ENCODE results near the gene C16orf87. TPM values are rescaled to one million over a fixed set of nuclear protein-coding genes. Genes with fewer than 3 reads are reported as not detected.

C16orf87 gene
- polyA plus RNA-seq, 1 donor (not counting 4 experiments of a cell fraction or from before 2014, with no cell fraction given), result 10.2 TPM

DNA sequence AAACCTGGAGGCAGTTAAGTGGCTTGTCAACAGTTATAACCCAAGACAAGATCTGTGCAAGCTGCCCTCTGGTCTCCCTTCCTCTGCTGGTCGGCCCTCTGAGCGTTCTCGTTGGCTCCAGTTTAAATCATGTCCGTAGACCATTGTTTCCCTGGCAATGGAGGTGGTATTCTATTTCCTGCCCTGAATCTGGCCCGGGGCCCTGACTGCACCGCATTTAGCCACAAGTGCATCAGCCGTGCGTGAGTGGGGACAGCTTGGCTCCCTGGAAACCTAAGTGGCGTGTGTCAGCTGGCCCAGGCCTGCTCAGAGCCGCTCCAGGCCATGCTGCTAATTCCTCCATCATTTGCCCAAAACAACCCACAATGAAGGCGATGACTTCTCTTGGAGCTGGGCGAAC lies 67.8 kb downstream of the C16orf87 start:
- Histone ChIP-seq H3K4me1 (ENCODE audit: control insufficient read depth, extremely low read depth, insufficient read depth, low read length) (peaks cover 6% of the 10 kb centered on the region), H2AFZ (ENCODE audit: control insufficient read depth, low read length) (no peak overlapping the region), H3K4me2 (ENCODE audit: control insufficient read depth, extremely low read depth, insufficient read depth, low read depth, low read length) (no peak overlapping the region)

DNA sequence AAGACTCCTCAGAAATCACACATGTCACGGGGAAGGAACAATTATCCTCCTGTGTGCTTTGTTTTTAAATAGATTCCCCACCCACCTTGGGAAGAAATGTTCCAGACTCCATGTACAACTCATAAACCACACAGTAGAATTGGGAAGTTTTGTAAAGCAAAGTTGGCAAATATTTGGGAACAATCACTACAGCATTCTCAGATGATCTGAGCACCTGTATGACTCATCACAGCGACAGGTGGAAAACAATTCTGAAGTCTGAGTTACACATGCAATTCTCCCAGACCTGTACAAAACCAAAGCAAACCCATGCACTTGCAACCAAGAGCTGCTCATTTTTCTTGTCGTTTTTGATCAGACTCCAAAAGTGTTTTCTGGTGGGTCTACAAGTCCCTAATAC lies 68.4 kb downstream of the C16orf87 start:
- Histone ChIP-seq H3K79me2 (ENCODE audit: control insufficient read depth, insufficient read depth, low read length) (no peaks in the 10 kb centered on the region), H2AFZ (ENCODE audit: control insufficient read depth, low read length) (no peak overlapping the region), H3K9me3 (ENCODE audit: control insufficient read depth, low read depth, low read length) (no peaks in the 10 kb centered on the region), H3K4me2 (ENCODE audit: control insufficient read depth, extremely low read depth, insufficient read depth, low read depth, low read length) (no peak overlapping the region), H4K20me1 (ENCODE audit: control insufficient read depth, extremely low read depth, insufficient read depth, low read length) (no peaks in the 10 kb centered on the region), H3K4me3 (ENCODE audit: control insufficient read depth in 2 of 3, extremely low read depth in 1 of 3, insufficient read depth in 2 of 3, low read depth in 1 of 3, low read length in 3 of 3) (no peak overlapping the region), H3K27ac (ENCODE audit: control insufficient read depth, insufficient read depth, low read length) (no peak overlapping the region), H3K9me1 (ENCODE audit: control insufficient read depth, extremely low read depth, insufficient read depth, low read length) (no peaks in the 10 kb centered on the region), H3K9ac (ENCODE audit: control insufficient read depth, extremely low read depth, insufficient read depth, low read length) (no peak overlapping the region), H3K36me3 (ENCODE audit: control insufficient read depth in 2 of 2, extremely low read depth in 1 of 2, insufficient read depth in 2 of 2, low read length in 2 of 2) (no peaks in the 10 kb centered on the region), H3K27me3 (ENCODE audit: control insufficient read depth, extremely low read depth, insufficient read depth, low read length) (peaks cover 7% of the 10 kb centered on the region), H3K4me1 (ENCODE audit: control insufficient read depth, extremely low read depth, insufficient read depth, low read length) (peaks cover 6% of the 10 kb centered on the region)
- DNase-seq (ENCODE audit: low read depth, low spot score) (no peak), FAIRE-seq (no peak)
- dilution Hi-C loops (cut with MboI; ENCODE audit: extremely low pct_ligation_motif_present, low sequenced_read_pairs), result no loop called here
- TF ChIP-seq EZH2 (IDR thresholded peaks at IDR 0.05; ENCODE audit: low read length), result no peak
- TF ChIP-seq, protein P1, sequence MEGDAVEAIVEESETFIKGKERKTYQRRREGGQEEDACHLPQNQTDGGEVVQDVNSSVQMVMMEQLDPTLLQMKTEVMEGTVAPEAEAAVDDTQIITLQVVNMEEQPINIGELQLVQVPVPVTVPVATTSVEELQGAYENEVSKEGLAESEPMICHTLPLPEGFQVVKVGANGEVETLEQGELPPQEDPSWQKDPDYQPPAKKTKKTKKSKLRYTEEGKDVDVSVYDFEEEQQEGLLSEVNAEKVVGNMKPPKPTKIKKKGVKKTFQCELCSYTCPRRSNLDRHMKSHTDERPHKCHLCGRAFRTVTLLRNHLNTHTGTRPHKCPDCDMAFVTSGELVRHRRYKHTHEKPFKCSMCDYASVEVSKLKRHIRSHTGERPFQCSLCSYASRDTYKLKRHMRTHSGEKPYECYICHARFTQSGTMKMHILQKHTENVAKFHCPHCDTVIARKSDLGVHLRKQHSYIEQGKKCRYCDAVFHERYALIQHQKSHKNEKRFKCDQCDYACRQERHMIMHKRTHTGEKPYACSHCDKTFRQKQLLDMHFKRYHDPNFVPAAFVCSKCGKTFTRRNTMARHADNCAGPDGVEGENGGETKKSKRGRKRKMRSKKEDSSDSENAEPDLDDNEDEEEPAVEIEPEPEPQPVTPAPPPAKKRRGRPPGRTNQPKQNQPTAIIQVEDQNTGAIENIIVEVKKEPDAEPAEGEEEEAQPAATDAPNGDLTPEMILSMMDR (optimal IDR thresholded peaks at IDR 0.05 in 1 of 3, IDR thresholded peaks at IDR 0.05 in 1 of 3, conservative IDR thresholded peaks at IDR 0.05 in 1 of 3; ENCODE audit: extremely low read depth in 1 of 3, insufficient read depth in 2 of 3, low read length in 3 of 3), result no peak

More for the DNA sequence above, 67.8 kb downstream of the C16orf87 start:
- DNase-seq (ENCODE audit: low read depth, low spot score), result no peak
- Histone ChIP-seq H3K79me2 (ENCODE audit: control insufficient read depth, insufficient read depth, low read length) (no peaks in the 10 kb centered on the region), H3K9me1 (ENCODE audit: control insufficient read depth, extremely low read depth, insufficient read depth, low read length) (no peaks in the 10 kb centered on the region), H4K20me1 (ENCODE audit: control insufficient read depth, extremely low read depth, insufficient read depth, low read length) (no peaks in the 10 kb centered on the region), H3K9ac (ENCODE audit: control insufficient read depth, extremely low read depth, insufficient read depth, low read length) (no peak overlapping the region), H3K36me3 (ENCODE audit: control insufficient read depth in 2 of 2, extremely low read depth in 1 of 2, insufficient read depth in 2 of 2, low read length in 2 of 2) (no peaks in the 10 kb centered on the region), H3K4me3 (ENCODE audit: control insufficient read depth in 2 of 3, extremely low read depth in 1 of 3, insufficient read depth in 2 of 3, low read depth in 1 of 3, low read length in 3 of 3) (no peak overlapping the region), H3K27me3 (ENCODE audit: control insufficient read depth, extremely low read depth, insufficient read depth, low read length) (peaks cover 3% of the 10 kb centered on the region), H3K27ac (ENCODE audit: control insufficient read depth, insufficient read depth, low read length) (no peak overlapping the region), H3K9me3 (ENCODE audit: control insufficient read depth, low read depth, low read length) (no peaks in the 10 kb centered on the region)
- dilution Hi-C loops (cut with MboI; ENCODE audit: extremely low pct_ligation_motif_present, low sequenced_read_pairs), result no loop called here
- no peak for FAIRE-seq
- TF ChIP-seq, protein P1 (optimal IDR thresholded peaks at IDR 0.05 in 1 of 3, IDR thresholded peaks at IDR 0.05 in 1 of 3, conservative IDR thresholded peaks at IDR 0.05 in 1 of 3; ENCODE audit: extremely low read depth in 1 of 3, insufficient read depth in 2 of 3, low read length in 3 of 3), result no peak
- TF ChIP-seq EZH2 (IDR thresholded peaks at IDR 0.05; ENCODE audit: low read length), result no peak
